ENCODE results near the gene VWA5A.
A peak's percentile ranks its signal among the peaks of the same experiment; 100 is the strongest.

VWA5A gene

DNA sequence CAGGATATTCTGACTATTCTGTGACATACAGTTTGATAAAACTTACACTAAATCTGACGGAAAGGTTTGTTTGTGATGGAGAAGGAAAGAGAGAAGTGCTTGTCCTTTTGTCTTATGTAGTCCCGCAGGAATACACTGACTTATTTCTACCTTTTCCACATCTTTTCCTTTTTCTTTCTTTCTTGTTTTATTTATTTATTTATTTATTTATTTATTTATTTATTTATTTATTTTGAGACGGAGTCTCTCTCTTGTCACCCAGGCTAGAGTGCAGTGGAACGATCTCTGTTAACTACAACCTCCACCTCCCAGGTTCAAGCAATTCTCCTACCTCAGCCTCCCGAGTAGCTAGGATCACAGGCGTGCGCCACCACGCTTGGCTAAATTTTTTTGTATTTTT, 43.1 kb upstream of the VWA5A start:
- TF ChIP-seq, protein P1, sequence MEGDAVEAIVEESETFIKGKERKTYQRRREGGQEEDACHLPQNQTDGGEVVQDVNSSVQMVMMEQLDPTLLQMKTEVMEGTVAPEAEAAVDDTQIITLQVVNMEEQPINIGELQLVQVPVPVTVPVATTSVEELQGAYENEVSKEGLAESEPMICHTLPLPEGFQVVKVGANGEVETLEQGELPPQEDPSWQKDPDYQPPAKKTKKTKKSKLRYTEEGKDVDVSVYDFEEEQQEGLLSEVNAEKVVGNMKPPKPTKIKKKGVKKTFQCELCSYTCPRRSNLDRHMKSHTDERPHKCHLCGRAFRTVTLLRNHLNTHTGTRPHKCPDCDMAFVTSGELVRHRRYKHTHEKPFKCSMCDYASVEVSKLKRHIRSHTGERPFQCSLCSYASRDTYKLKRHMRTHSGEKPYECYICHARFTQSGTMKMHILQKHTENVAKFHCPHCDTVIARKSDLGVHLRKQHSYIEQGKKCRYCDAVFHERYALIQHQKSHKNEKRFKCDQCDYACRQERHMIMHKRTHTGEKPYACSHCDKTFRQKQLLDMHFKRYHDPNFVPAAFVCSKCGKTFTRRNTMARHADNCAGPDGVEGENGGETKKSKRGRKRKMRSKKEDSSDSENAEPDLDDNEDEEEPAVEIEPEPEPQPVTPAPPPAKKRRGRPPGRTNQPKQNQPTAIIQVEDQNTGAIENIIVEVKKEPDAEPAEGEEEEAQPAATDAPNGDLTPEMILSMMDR (IDR thresholded peaks at IDR 0.05; ENCODE audit: low read depth, low read length), result no peak
- H3K9me3 ChIP-seq, result no peaks in the 10 kb centered on the region
- no peaks in the 10 kb centered on the region for H3K36me3 ChIP-seq
- DNase-seq, result no peak
- H3K27me3 ChIP-seq, result peaks cover 29% of the 10 kb centered on the region
- H3K4me3 ChIP-seq (ENCODE audit: low read depth, low read length), result no peak overlapping the region
- H3K4me1 ChIP-seq, result no peaks in the 10 kb centered on the region; the same call in 1 of the 2 replicates

- TF ChIP-seq, protein P1 (IDR thresholded peaks at IDR 0.05; ENCODE audit: low read depth, low read length), result no peak
Measured at GRCh38 chr11:124074554-124074953, 40.7 kb upstream of the VWA5A start.

GRCh38 chr11:124075492-124075840, 39.8 kb upstream of the VWA5A start:
- TF ChIP-seq, protein P1 (IDR thresholded peaks at IDR 0.05; ENCODE audit: low read depth, low read length), result no peak

More at GRCh38 chr11:124074554-124074953, 40.7 kb upstream of the VWA5A start:
- no peak for DNase-seq
- peaks cover 37% of the 10 kb centered on the region for H3K27me3 ChIP-seq
- no peaks in the 10 kb centered on the region for H3K36me3 ChIP-seq
- H3K4me1 ChIP-seq, result no peaks in the 10 kb centered on the region; the same call in 1 of the 2 replicates
- no peak overlapping the region for H3K4me3 ChIP-seq (ENCODE audit: low read depth, low read length)
- H3K9me3 ChIP-seq, result no peaks in the 10 kb centered on the region

DNA sequence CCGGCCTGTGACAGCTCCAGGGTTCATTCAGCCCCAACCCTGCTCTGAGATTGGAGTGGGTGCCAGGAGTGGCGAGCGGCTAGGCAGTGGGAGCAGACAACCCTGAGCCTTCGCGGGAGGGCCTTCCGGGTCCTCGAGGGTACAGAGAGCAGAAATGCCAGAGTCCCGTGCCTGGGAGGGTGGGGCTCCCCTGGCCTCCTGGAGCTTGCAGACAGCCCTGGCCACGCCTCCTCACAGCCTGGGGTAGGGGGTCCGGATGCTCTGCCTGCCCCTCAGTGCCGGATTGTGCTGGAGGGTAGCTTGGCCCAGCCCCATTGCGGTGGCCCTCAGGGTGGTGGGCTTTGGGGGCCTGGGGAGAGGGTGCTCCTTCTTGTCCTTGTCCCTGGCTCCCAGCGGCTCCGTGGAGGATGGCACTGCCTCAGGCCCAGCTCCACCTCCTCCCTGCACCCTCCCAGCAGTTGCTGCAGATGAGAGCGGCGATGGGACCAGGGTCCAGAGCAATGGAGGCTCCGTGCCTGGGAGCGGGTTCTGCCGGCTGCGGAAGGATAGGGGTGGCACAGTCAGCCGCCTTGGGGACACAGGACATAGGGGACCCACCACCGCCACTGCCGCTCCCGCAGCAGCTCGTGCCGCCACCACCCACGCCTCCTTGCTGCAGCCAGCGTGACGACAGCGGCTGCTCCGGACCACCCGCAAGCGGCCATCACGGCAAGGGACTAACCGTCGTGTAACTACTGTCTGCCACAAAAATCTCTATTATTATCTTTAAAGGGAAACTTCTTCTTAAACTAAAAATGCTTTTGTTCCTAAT, 39.2 kb upstream of the VWA5A start:
- no peaks in the 10 kb centered on the region for H3K4me1 ChIP-seq
- H3K36me3 ChIP-seq, result no peaks in the 10 kb centered on the region
- no peaks in the 10 kb centered on the region for H3K9me3 ChIP-seq
- peak overlapping the region; percentile 48 for H3K4me3 ChIP-seq (ENCODE audit: low read depth, low read length)
- peaks cover 43% of the 10 kb centered on the region for H3K27me3 ChIP-seq
- TF ChIP-seq, protein P1 (IDR thresholded peaks at IDR 0.05; ENCODE audit: low read depth, low read length), result no peak
- DNase-seq, result peak; percentile 29

More at GRCh38 chr11:124075492-124075840, 39.8 kb upstream of the VWA5A start:
- Histone ChIP-seq H3K9me3 (no peaks in the 10 kb centered on the region), H3K4me1 (no peaks in the 10 kb centered on the region), H3K36me3 (no peaks in the 10 kb centered on the region), H3K4me3 (ENCODE audit: low read depth, low read length) (no peak overlapping the region), H3K27me3 (peaks cover 38% of the 10 kb centered on the region)
- DNase-seq, result no peak

DNA sequence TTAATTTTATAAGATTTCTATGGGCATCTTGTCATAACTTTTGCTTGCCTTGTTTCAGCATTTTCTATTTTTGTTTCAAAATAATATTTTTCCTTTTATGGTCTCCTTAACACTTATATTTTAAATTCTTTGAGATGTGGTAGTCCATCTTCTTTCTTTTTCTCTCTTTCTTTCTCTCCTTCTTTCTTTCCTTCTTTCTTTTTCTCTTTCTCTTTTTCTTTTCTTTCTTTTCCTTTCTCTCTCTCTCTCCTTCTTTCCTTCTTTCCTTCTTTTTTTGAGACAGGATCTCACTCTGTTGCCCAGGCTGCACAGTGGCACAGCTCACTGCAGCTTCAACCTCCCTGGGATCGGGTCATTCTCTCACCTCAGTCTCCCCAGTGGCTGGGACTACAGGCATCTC, 38.0 kb upstream of the VWA5A start:
- Histone ChIP-seq H3K27me3 (peaks cover 49% of the 10 kb centered on the region), H3K4me1 (no peaks in the 10 kb centered on the region), H3K4me3 (ENCODE audit: low read depth, low read length) (no peak overlapping the region), H3K9me3 (no peaks in the 10 kb centered on the region), H3K36me3 (no peaks in the 10 kb centered on the region)
- TF ChIP-seq, protein P1 (IDR thresholded peaks at IDR 0.05; ENCODE audit: low read depth, low read length), result no peak
- no peak for DNase-seq

DNA sequence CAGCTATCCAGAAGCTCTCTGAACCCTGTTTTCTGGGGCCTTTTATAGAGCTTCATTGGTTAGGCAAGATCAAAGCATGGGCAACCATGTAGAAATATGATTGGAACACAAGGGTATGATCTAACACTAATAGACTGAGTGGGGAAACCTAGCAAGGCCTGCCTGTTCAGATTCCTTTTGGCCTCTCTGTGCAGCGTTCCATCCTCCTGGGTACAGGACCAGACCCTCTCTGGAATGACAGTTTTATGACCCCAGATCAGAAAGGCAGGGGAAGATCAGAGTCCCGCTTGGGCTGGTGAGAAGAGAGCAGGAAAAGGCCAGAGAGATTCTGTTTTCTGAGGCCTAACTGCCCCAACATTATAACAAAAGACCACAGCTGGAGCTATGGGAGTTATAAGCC, 36.7 kb upstream of the VWA5A start:
- no peak for DNase-seq
- H3K36me3 ChIP-seq, result no peaks in the 10 kb centered on the region
- TF ChIP-seq, protein P1 (IDR thresholded peaks at IDR 0.05; ENCODE audit: low read depth, low read length), result no peak
- H3K9me3 ChIP-seq, result no peaks in the 10 kb centered on the region
- no peak overlapping the region for H3K4me3 ChIP-seq (ENCODE audit: low read depth, low read length)
- no peaks in the 10 kb centered on the region for H3K4me1 ChIP-seq
- peaks cover 56% of the 10 kb centered on the region for H3K27me3 ChIP-seq
